ENCODE measurements around the gene DENND1A.
"Not testable (repeated sequence)": the region's sequence is repeated elsewhere in the genome, so short reads cannot be mapped to it uniquely, and the experiment has no call there.

DENND1A gene

GRCh38 chr9:123400926-123401503, 528.9 kb downstream of the DENND1A start:
- no peak for DNase-seq

DNA sequence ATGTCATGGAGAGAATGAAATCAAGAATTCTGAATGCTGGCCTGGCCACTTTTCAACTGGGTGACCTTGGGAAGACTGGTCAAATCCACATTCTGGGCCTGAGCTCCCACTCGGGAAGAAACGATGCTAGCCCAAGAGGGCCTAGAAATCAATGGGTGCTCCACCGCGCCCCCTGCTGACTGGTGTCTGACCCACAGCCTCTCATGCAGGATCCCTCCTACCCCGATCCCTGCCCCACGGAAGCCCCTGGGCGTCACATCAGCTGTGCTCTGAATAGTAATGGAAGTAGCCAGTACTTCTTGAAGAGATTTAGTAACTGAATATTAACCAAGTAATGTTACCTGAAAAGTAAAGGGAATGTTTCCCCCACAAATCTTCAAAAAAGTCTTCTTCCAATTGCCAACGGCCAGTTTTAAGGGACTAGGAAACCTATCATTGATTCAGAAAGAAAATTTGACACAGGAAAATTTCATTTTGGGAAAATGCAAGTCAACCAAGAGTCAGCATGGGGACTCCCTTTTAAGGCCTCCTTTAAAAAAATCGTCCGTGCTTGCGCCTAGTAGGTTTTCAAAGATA, 530.0 kb downstream of the DENND1A start:
- DNase-seq, result no peak

DNA sequence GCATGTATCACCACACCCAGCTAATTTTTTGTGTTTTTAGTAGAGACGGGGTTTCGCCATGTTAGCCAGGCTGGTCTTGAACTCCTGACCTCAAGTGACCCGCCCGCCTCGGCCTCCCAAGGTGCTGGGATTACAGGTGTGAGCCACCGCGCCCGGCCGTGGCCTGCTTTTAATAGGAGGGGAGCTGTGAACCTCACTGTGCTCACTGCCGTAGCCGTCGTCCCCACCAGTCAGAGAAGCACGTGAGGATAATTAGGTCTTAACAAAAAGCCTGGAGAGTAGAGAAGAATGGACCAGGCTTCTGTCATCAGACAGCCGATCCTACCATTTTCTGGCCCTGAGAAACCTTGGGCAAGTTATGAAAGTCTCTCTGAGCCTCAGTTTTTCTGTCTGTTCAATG, 531.0 kb downstream of the DENND1A start:
- not testable (repeated sequence) for DNase-seq

DNA sequence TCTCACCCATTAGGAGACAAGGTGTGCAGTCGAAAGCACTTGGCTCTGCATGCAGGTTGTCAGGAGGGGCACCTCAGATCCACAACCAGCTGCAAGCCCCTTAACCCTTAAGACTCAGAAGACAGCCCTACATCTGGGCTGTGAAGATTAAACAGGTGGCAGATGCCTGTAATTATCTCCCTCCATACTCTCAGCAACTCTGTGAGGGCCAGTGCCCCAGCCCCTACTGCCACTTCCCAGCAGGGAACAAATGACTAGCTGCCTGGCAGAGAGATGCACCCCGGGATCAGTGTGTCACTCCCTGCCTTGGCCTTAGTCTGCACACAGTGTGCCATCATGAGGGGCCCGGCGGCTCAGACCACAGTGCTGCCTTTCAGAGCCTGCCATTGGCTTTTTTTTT, 532.0 kb downstream of the DENND1A start:
- DNase-seq, result no peak

- no peak for DNase-seq
Observed at GRCh38 chr9:123395689-123396511, 534.0 kb downstream of the DENND1A start.

DNA sequence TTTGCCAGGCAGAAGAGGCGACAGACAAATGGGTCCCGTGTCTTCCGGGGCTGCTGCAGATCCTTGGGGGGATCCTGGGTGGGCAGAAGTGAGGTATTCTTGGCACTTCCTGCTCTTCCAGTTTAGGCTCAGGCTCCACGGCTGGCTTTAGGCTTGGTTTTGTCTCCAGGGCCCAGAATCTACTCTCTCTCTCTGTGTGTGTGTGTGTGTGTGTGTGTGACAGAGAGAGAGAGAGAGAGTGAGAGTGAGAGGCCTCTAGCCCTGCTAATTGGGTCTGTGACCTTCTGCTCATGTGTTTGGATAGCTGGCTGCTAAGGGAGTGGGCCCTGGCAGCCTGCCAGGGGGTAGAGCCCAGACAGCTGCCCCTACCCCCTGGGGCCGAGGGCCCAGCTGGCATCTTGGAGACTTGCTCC, 534.6 kb downstream of the DENND1A start:
- no peak for DNase-seq

DNA sequence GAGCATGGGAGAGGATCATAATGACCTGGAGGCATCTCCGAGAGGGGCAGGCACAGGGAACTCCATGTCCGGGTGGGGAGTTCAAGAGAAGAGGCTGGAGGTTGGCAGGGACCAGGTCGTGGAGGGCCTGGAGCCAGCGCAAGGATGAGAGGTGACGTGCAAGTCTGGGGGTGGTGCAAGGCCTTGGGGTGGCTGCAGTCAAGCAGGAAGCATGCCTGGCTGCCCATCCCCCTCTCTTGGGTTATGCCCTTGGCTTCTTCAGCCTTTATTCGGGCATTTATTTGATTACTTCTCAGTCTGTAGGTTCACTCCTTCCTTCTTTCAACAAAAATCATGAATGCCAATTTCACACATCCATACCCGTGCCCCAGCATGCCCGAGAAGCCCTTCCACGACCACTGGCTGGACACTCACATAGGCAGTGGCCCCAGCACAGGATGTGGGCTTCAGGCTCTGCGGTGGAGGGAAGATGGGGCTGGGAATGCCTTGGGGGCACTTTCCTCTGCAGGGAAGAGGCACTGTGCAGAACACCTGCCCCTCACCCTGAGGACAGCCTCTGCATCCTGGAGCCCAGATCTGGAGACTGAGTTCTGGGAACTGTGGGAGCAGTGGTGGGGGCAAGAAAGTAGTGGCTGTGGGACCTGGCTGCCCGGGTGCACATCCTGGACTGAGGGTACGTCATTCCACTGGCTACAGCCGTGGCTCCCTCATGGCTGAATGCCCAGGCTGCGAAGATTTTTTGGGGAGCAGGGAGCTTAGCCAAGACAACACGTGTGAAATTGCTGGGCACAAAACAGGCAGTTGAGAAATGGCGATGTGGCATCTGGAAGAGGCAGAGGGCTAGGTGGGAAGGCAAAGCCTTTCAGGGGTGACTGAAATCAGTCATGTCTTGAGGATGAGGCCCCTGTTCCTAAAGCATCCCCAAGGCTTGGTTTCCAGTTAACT, 535.4 kb downstream of the DENND1A start:
- no peak for DNase-seq

GRCh38 chr9:123392802-123393201, 537.1 kb downstream of the DENND1A start:
- no peak for DNase-seq

DNA sequence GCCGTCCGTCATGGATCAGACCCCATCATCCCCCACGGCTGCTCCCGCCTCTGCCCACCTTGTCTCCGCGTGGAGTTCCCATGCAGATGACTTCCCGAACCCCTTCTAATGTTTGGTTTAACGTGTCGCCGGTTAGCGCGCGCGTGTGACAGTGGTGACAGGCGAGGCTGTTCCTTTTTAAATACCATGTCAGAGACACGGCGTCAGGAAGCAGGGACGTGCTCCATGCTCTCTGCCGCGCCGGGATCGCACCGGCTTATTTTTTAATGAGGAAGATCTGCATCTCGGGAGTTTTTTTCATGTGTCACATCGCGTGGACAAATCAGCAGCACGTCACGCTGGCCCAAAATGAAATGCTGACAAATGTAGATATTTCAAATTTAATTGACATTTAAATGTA, 538.0 kb downstream of the DENND1A start:
- DNase-seq, result no peak

DNA sequence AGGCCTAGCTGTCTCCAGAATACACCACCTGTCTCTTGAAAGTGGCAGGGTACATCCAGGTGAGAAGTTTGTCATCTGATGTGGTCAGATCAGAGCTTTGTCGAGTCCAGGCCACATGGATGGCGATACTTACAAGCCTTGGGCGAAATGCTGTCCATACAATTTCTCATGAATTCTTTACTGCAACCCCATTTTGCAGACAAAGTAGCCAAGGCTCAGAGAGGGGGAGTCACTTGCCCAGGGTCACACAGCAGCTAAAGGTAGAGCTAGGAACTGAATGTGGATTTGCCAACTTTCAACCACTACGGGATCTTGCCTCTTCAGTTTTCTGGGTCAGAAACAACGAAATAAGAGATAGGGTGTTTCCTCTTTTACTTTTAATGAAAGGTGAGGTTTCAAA, 538.7 kb downstream of the DENND1A start:
- no peak for DNase-seq

GRCh38 chr9:123390337-123391135, 539.4 kb downstream of the DENND1A start:
- DNase-seq, result no peak

- DNase-seq, result peak; percentile 54
Observed at GRCh38 chr9:123389698-123390097, 540.2 kb downstream of the DENND1A start.

DNA sequence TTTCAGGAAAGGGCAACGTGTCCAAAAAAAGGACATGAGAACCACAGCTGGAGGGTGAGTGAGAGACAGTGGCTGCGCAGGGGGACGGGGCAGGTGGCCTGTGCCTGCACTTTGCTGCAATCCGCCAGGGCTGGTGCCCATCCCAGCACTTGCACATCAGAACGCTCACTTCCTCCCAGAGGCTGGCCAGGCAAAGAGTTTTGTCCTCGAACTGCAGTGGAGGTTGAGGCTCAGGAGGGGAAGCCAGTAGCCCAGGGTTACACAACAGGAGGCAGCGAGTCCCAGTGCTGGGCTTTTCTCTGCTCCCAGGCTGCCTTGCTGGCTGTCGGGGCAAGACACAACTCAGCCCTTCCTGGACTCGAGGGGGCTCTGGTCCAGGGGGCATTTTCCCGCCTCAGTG, 540.9 kb downstream of the DENND1A start:
- no peak for DNase-seq

DNA sequence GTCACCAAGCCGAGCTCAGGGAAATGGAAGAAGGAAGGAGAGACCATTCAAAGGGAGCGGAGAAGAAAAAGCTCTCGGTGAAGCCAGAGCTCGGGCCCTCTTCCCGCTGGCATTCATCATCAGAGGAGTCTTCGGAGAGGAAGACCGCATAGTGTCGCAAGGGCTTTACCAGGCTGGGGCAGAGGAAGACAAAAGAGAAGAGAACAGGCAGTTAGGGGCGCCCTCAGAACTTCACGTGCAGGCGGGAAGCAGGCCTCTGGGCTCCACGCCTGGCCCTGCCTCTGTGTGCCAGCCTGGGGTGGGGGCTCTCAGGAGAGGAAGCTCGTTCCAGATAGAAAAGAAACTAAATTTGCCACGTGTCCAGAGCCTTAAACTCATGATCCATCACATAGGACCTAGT, 542.2 kb downstream of the DENND1A start:
- no peak for DNase-seq

DNA sequence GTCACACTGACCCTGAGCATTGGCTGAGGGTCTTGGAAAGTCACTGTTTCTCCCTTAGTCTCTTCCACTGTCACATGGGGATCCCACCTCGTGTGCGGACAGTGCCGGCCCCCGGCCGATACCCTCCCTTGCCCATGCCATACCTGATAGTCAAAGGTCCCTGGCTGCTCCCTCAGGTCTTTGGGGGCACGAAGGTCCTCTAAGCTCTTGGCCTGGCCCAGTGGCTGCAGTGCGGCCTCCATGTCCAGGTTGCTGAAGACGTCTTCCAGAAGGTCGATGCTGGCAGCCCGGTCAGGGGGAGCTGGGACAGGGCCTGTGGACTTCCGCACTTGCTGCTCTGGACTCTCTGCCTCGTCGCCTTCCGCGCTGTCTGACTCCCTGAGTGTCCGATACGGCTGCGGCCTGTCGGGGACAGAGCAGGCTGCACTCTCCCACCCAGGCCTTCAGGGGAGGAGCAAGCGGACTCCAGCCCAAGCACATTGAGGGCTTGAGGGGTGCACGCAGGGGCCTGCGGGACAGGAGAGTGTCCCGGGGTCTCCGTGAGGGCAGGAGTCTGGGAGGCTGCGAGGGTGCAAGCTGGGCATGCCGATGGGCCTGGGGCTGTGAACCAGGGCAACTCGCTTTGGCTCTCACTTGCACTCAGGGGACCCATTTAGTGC, 546.3 kb downstream of the DENND1A start:
- no peak for DNase-seq

DNA sequence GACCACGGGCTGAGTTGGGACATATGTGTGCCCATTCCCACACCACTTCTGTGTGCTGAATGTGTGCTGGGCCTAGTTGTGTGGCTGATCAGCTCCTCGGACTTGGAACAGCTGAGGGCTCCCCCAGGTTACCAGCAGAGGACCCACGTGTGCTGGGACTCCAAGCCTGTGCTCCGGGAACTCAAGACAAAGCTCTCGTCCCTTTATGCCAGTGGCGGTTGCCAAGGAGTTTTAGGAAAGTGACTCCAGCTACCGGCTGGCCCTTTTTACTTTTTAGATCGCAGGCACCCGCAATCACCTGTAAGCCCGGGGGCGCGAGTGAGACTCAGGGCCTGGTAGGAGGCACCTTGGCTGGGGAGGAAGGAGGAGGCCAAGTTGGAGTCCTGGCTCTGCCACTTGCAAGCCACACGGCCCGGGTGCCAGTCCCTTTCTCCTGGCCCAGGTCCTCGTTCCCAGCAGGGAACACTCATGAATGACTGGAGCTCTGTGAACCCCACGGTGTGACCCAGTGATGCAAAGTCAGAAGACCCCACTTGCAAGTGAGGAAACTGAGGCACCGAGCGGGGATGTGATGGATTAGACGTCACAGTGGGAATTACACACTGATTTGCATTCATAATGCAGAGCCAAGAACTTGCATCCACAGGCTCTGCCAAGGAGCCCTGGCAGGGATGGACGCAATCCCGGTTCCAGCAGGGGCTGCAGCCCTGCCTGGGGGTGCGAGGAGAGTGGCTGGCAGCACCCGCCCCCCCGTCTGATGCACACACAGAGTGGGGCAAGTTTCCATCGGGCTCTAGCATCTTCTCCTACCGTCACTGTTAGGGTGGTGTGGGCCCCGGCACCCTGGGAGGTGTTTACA, 547.0 kb downstream of the DENND1A start:
- no peak for DNase-seq

GRCh38 chr9:123380852-123381705, 548.8 kb downstream of the DENND1A start:
- DNase-seq, result no peak

- no peak for DNase-seq
Observed at GRCh38 chr9:123378956-123379660, 550.8 kb downstream of the DENND1A start.

DNA sequence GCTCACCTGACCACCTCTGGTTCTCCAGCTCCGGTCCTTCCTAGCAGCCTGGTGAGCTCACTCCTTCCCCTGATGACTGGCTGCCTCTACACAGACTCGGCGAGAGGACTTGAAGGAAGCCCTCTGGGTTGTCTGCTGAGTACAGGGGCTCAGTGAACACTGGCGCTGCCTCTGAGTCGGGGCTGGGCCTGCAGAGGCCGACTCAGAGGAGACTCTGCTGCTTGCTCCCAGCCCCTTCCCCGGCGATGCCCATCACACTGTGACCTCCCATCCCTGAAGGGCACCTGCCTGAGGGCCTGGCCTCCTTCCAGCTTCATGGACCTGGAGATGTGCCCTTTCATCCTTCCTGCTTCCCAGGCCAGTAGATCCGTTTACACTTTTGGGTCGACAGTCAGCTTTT, 551.9 kb downstream of the DENND1A start:
- DNase-seq, result no peak

Data from islet precursor cell (in vitro differentiated cells).